Islet precursor cell (in vitro differentiated cells): ENCODE data around the gene NR2E1.

Experiments used
- DNase-seq: peaks from one replicate; pipeline ENCODE4 v3.0.0-alpha.2; 2018

The NR2E1 gene

DNA sequence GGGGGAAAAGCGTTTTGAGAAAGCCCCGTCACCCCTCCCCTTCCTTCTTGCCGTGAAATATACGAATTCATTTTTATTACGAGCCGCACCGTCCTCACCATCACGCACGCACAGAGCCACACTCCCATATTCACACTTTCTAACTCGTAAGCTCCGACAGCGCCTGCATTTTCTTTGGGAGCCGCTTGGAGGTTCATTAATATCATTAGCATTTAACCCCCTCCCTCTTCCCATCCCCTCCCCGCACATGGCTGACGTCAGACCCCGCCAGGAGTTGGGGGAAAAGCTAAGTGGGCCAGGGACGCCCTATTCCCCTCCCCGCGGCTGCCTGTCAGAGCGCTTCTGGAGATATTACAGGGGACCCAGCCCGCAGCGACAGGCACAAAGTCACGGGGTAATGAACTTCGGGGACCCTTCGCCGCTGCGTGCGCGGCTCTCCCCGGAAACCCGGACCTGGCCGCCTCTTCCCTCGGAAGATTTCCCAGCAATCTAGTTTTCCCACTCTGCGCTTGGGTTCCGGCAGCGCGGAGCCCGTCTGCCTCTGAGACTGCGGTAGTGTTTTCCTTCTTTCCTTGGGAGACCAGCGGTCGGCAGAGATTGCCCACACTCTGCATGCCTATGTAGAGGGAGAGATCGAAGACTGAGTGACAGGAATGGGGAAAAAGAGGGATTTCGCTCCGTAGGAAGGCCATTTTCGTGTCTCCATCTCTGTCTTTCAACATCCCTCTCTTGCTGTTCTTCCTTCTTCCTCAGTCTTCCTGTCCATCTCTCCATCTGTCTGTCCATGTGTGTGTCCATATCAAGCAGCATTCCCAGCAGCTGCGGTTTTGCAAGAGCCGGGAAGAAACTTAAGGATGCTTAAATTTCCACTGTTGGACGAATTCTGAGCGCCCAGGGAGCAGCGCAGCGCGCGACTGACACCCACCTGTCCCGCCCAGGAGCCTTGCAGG lies at the start of gene NR2E1:
Gene NR2E1 (plus strand): TSS at position 309 of the 950 bp plus-strand sequence. CDS start 744 bp downstream, outside the sequence.
- no peak for DNase-seq

- no peak for DNase-seq
Observed at GRCh38 chr6:108116546-108117426, 49.0 kb upstream of the NR2E1 start.

- DNase-seq: peak; percentile 60
Observed at GRCh38 chr6:108117427-108118358, 48.1 kb upstream of the NR2E1 start.

DNA sequence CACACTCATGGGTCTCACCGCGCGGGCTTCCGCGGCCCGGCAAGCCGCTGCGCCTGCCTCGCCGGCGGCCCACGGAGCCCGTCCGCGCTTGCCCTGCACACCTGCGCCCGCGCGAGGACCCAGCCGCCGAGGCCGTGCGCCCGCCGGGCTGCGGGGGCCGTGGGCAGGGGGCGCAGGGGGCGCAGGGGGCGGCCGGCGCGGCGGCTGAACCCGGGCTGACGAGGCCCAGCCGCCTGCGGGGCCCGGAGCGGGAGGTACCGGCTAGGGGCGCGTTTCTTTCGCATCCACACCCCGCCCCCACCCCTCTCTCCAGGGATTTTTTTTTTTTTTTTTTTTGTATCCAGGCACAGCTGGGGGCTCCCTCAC lies 47.5 kb upstream of the NR2E1 start:
- DNase-seq: no peak

GRCh38 chr6:108118810-108119768 lies 46.7 kb upstream of the NR2E1 start:
- peak; percentile 52 for DNase-seq

DNA sequence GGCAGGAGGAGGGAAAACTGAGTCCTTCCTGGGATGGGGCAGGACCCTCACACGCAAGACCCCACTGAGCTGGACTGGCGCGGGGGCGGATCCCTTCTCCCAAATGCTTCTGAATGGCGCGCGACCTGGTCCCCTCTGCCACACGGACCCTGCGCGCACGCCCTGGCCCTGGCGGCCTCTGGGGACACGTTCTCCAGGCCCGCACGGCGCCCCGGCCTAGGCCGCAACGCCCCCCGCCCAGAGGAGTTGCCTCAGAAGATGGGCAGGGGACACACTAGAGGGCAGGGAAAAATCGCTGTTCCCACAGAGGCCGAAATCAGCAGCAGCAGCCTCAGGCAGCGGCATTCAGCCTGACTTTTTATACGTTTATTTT lies 46.1 kb upstream of the NR2E1 start:
- peak; percentile 54 for DNase-seq

- peak; percentile 60 for DNase-seq
Observed at GRCh38 chr6:108120311-108120710, 45.5 kb upstream of the NR2E1 start.

GRCh38 chr6:108121612-108122011 lies 44.2 kb upstream of the NR2E1 start:
- no peak for DNase-seq

- peak; percentile 52 for DNase-seq
Observed at GRCh38 chr6:108123481-108123929, 42.3 kb upstream of the NR2E1 start.

GRCh38 chr6:108123946-108124345 lies 41.9 kb upstream of the NR2E1 start:
- DNase-seq: peak; percentile 77

DNA sequence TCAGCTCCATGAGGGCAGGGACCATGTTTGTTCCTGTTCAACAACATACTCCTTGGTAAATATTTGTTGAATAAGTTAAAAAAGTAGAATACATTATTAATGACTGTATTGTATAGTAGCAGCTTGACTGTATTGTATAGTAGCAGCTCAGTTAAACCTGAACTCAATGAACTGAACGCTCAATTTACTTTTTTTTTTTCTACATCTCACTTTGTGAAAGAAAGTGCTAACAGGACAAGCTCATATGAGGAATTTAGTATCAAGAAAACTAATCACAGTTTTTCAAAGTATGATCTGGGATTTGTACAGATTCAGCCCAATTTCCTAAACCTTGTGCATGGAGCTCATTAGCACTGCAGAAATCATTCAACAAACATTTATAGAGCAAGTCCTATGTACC lies 38.8 kb upstream of the NR2E1 start:
- no peak for DNase-seq

- peak; percentile 88 for DNase-seq
Observed at GRCh38 chr6:108127826-108128225, 38.0 kb upstream of the NR2E1 start.

GRCh38 chr6:108130262-108130661 lies 35.6 kb upstream of the NR2E1 start:
- no peak for DNase-seq

DNA sequence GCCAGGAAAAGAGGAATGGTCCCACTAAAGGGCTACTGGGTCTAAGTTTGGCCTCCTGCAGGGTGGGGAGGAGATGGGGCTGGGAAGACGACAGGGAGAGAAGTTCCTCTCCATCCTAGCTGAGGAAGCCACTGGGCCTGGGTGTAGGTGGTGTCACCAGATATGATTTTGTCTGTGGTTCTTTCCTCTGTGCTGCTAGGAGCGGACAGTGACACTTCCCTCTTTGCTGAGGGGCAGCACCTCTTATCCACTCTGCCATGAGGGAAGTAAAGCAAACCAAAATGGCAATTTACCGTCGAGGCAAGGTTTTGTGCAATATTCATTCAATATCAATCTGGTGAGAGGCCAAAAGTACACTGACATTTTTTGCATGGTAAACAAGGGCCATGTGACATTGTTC lies 33.0 kb upstream of the NR2E1 start:
- DNase-seq: no peak

DNA sequence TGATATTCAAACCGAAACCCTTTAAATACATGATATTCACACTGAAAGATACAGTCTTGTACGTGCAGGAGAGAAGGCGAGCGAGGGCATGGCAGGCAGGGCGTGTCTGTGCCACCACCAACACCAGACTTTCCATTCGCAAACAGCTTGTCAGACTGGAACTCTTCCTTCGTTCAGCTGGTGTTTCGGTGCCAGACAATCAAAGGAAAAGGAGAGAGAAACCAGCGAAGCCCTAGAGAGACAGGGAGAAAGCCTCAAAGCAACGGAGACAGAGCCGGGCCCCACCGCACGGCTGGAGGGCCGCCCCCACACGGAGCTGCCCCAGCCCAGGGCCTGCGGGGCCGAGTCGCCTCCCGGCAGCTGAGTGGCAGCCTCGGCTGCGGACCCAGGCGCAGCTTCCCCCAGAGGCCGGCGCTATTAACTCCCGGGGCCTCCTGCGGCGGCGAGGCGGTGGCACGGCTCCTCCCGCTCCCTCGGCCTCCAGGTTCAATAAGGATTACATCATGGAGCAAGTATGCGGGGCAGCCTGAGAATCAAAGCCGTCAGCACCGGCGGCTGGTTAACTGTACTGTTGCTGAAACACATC lies 32.1 kb upstream of the NR2E1 start:
- peak; percentile 98 for DNase-seq

- peak; percentile 61 for DNase-seq
Observed at GRCh38 chr6:108134213-108134970, 31.4 kb upstream of the NR2E1 start.

- DNase-seq: no peak
Observed at GRCh38 chr6:108142240-108142639, 23.6 kb upstream of the NR2E1 start.

- peak; percentile 66 for DNase-seq
Observed at GRCh38 chr6:108145639-108146038, 20.2 kb upstream of the NR2E1 start.

DNA sequence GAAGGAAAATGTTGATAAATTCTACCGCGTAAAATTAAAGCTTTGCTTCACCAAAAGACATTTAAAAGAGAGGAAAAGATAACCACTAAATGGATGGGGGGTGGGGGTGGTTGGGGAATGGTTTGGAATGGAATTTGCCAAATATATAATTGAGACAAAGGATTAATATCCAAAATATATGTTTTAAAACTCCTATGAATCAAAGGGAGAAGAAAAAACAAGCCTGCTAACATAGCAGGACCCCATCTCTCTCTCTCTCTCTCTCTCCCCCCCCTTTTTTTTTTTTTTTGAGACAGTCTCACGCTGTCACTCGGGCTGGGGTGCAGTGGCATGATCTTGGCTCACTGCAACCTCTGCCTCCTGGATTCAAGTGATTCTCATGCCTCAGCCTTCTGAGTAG lies 13.4 kb upstream of the NR2E1 start:
- DNase-seq: no peak
